H1 (cell line): ENCODE measurements around the gene EPYC. TPM values are rescaled to one million over a fixed set of nuclear protein-coding genes. Genes with fewer than 3 reads are reported as not detected.

Source experiments
- CTCF ChIA-PET: fragments of 300-600 bp; sonication (Branson Sonifier 250); formaldehyde crosslinking; loops from one replicate; lab custom pipeline; 2021; ENCODE audit not compliant: partially characterized antibody; lab: Charles Lee
- POLR2A ChIA-PET: fragments of 300-600 bp; sonication (Branson Sonifier 250); formaldehyde crosslinking; loops from one replicate; lab custom pipeline; 2021; ENCODE audit warnings: inconsistent platforms; ENCODE audit not compliant: partially characterized antibody; lab: Charles Lee
- DNase-seq, 2 experiments: peaks; one replicate each; pipeline versions ENCODE4 v3.0.0 to v3.0.0-alpha.2; 2010 to 2022; ENCODE audit warnings: low spot score in 2 of 2, low read depth in 1 of 2, mixed read lengths in 1 of 2
- FAIRE-seq: peaks from 2 replicates; lab custom pipeline; 2011; peaks lifted over from hg19 to GRCh38; lab: Jason Lieb, UNC
- H2AFZ ChIP-seq: 2 replicates; pipeline ENCODE4 v1.8.1; 2012; ENCODE audit warnings: low read length, inconsistent platforms
- H2AK5ac ChIP-seq: 2 replicates; pipeline ENCODE4 v1.6.1; 2013; ENCODE audit warnings: low read depth, low read length
- H2BK120ac ChIP-seq: replicated peaks from 2 replicates; pipeline ENCODE3; 2013; ENCODE audit warnings: low read depth, low read length, inconsistent platforms
- H2BK12ac ChIP-seq: 2 replicates; pipeline ENCODE4 v1.6.1; 2013; ENCODE audit warnings: low read depth, low read length
- H2BK15ac ChIP-seq: 2 replicates; pipeline ENCODE4 v1.6.1; 2013; ENCODE audit warnings: low read length
- H2BK20ac ChIP-seq: 2 replicates; pipeline ENCODE4 v1.6.1; 2013; ENCODE audit warnings: low read length
- H2BK5ac ChIP-seq: 2 replicates; pipeline ENCODE4 v1.6.1; 2013; ENCODE audit warnings: low read depth, low read length
- H3K14ac ChIP-seq: 2 replicates; pipeline ENCODE4 v1.6.1; 2013; ENCODE audit warnings: inconsistent platforms; ENCODE audit not compliant: insufficient read length
- H3K18ac ChIP-seq: 2 replicates; pipeline ENCODE4 v1.6.1; 2013; ENCODE audit warnings: low read length; ENCODE audit errors: extremely low read depth
- H3K23ac ChIP-seq: 2 replicates; pipeline ENCODE4 v1.6.1; 2013; ENCODE audit warnings: inconsistent platforms; ENCODE audit not compliant: insufficient read length
- H3K23me2 ChIP-seq: 2 replicates; pipeline ENCODE4 v1.6.1; 2013; ENCODE audit warnings: low read depth, low read length
- H3K27ac ChIP-seq: 2 replicates; pipeline ENCODE4 v1.6.1; 2011; ENCODE audit warnings: low read depth, low read length, inconsistent platforms
- H3K27me3 ChIP-seq, 4 experiments: replicated peaks in 1 of 4; 1 replicate in 1 of 4; 2 replicates in 3 of 4; pipeline versions ENCODE4 v1.6.1 to v1.8.1; 2011 to 2013; ENCODE audit warnings: low read length in 3 of 4, mild to moderate bottlenecking in 3 of 4, inconsistent platforms in 2 of 4, mixed read lengths in 2 of 4, moderate library complexity in 1 of 4; ENCODE audit not compliant: control insufficient read depth in 3 of 4, insufficient read depth in 3 of 4; ENCODE audit errors: extremely low read depth in 1 of 4
- H3K36me3 ChIP-seq, 4 experiments: 2 replicates each; pipeline versions ENCODE4 v1.6.1 to v1.8.1; 2011 to 2013; ENCODE audit warnings: mild to moderate bottlenecking in 4 of 4, low read length in 3 of 4, moderate library complexity in 2 of 4, control low read depth in 1 of 4, inconsistent platforms in 1 of 4; ENCODE audit not compliant: insufficient read depth in 4 of 4, control insufficient read depth in 2 of 4
- H3K4ac ChIP-seq: replicated peaks from 2 replicates; pipeline ENCODE3; 2013; ENCODE audit warnings: low read length, low read depth, mixed read lengths, inconsistent platforms; ENCODE audit not compliant: insufficient read length
- H3K4me1 ChIP-seq, 4 experiments: replicated peaks in 1 of 4; 1 replicate in 1 of 4; 2 replicates in 3 of 4; pipeline versions ENCODE4 v1.6.1 to v1.8.1; 2011 to 2013; ENCODE audit warnings: low read length in 3 of 4, inconsistent platforms in 2 of 4, mixed read lengths in 1 of 4; ENCODE audit not compliant: insufficient read depth in 4 of 4, control insufficient read depth in 3 of 4
- H3K4me2 ChIP-seq, 2 experiments: 2 replicates each; pipeline versions ENCODE4 v1.6.1 to v1.8.1; 2011 to 2013; ENCODE audit warnings: low read depth in 2 of 2, low read length in 2 of 2, control low read depth in 1 of 2, inconsistent platforms in 1 of 2, mild to moderate bottlenecking in 1 of 2; ENCODE audit not compliant: insufficient read depth in 1 of 2
- H3K4me3 ChIP-seq, 4 experiments: fragments of 200-600, 300-600 bp in 1 of 4; sonication (generic), shearing (Covaris generic), sonication (Bioruptor Twin) in 1 of 4; 2 replicates each; pipeline versions ENCODE4 v1.5.1 to v1.8.1; 2011 to 2016; ENCODE audit warnings: low read length in 4 of 4, low read depth in 3 of 4, control low read depth in 2 of 4, inconsistent platforms in 2 of 4, mild to moderate bottlenecking in 2 of 4, mixed read lengths in 1 of 4, moderate library complexity in 1 of 4; ENCODE audit not compliant: insufficient read depth in 2 of 4; ENCODE audit errors: extremely low read depth in 1 of 4
- H3K56ac ChIP-seq: replicated peaks from 2 replicates; pipeline ENCODE3; 2013; ENCODE audit warnings: low read depth, mild to moderate bottlenecking, mixed read lengths, low read length, inconsistent platforms; ENCODE audit not compliant: insufficient read length
- H3K79me1 ChIP-seq: 2 replicates; pipeline ENCODE4 v1.6.1; 2013; ENCODE audit warnings: low read depth, low read length, control low read depth
- H3K79me2 ChIP-seq, 2 experiments: 2 replicates each; pipeline versions ENCODE4 v1.6.1 to v1.8.1; 2012 to 2013; ENCODE audit warnings: low read length in 2 of 2, mild to moderate bottlenecking in 2 of 2, inconsistent platforms in 1 of 2; ENCODE audit not compliant: insufficient read depth in 2 of 2, control insufficient read depth in 1 of 2
- H3K9ac ChIP-seq, 4 experiments: replicated peaks in 1 of 4; 1 replicate in 1 of 4; 2 replicates in 3 of 4; pipeline versions ENCODE4 v1.6.1 to v1.8.1; 2011 to 2013; ENCODE audit warnings: low read depth in 3 of 4, low read length in 3 of 4, control low read depth in 2 of 4, mild to moderate bottlenecking in 2 of 4, moderate library complexity in 2 of 4, inconsistent platforms in 1 of 4; ENCODE audit errors: extremely low read depth in 1 of 4
- H3K9me3 ChIP-seq, 2 experiments: 2 replicates each; pipeline versions ENCODE4 v1.6.1 to v1.8.1; 2012 to 2013; ENCODE audit warnings: mild to moderate bottlenecking in 2 of 2, moderate library complexity in 2 of 2, control low read depth in 1 of 2, inconsistent platforms in 1 of 2, low read depth in 1 of 2, low read length in 1 of 2, mixed read lengths in 1 of 2; ENCODE audit not compliant: insufficient read depth in 2 of 2
- H4K20me1 ChIP-seq, 2 experiments: replicated peaks in 1 of 2; 2 replicates each; pipeline versions ENCODE3 to v1.8.1; 2011 to 2013; ENCODE audit warnings: inconsistent platforms in 2 of 2, low read length in 2 of 2, mild to moderate bottlenecking in 1 of 2; ENCODE audit not compliant: insufficient read depth in 2 of 2, control insufficient read depth in 1 of 2
- H4K5ac ChIP-seq: 2 replicates; pipeline ENCODE4 v1.6.1; 2013; ENCODE audit warnings: low read length, low read depth, mixed read lengths, inconsistent platforms; ENCODE audit not compliant: insufficient read length
- H4K8ac ChIP-seq: 2 replicates; pipeline ENCODE4 v1.8.0; 2013; ENCODE audit warnings: mild to moderate bottlenecking, moderate library complexity, low read length, inconsistent platforms; ENCODE audit not compliant: insufficient read depth; ENCODE audit errors: extremely low read depth
- H4K91ac ChIP-seq: replicated peaks from 2 replicates; pipeline ENCODE3; 2013; ENCODE audit warnings: low read length, mixed read lengths, inconsistent platforms; ENCODE audit not compliant: insufficient read length
- BRCA1 ChIP-seq: IDR thresholded peaks from 2 replicates; pipeline ENCODE4 v1.6.1; 2012; ENCODE audit warnings: low read depth, low read length, improper control_type of control experiment
- WGBS, 2 experiments: shearing (Covaris generic) in 1 of 2; methylation state at CpG; one replicate each; pipeline versions ENCODE4 v1.1.6 to v1.1.7; 2013 to 2015; ENCODE audit warnings: low lambda C conversion rate in 2 of 2, mixed read lengths in 2 of 2, inconsistent platforms in 1 of 2, low coverage in 1 of 2, missing lambda C conversion rate in 1 of 2; ENCODE audit not compliant: insufficient replicate concordance in 2 of 2, insufficient coverage in 1 of 2, insufficient read length in 1 of 2; ENCODE audit errors: extremely low coverage in 1 of 2, missing lambda C conversion rate in 1 of 2; 5-methylcytosine and 5-hydroxymethylcytosine counted together
- polyA plus RNA-seq, 7 experiments: library from polyadenylated mRNA; depleted of rRNA in 3 of 7; stranded (reverse) in 5 of 7; unstranded in 2 of 7; fragments of >200 nt in 5 of 7; fragments of 200-250 nt in 2 of 7; gene quantifications; 1 replicate in 5 of 7; 2 replicates in 1 of 7; 4 replicates in 1 of 7; pipeline versions ENCODE4 v1.2.1 to v1.2.3, GENCODE V29; 2011 to 2013; ENCODE audit warnings: missing spikeins in 2 of 7, mixed read lengths in 2 of 7
- total RNA-seq: library from RNA; stranded (reverse); fragmentation: NEBNext Ultra II Directional; extraction: Animal tissue kit (Norgen Biotek cat#: 25700); gene quantifications from 2 replicates; pipeline ENCODE4 v1.2.1, GENCODE V29; 2021

EPYC gene
- total and polyA plus RNA-seq, 2 of the 8 experiments (the other 6 are each of a cell fraction or from before 2014, with no cell fraction given): not detected

DNA sequence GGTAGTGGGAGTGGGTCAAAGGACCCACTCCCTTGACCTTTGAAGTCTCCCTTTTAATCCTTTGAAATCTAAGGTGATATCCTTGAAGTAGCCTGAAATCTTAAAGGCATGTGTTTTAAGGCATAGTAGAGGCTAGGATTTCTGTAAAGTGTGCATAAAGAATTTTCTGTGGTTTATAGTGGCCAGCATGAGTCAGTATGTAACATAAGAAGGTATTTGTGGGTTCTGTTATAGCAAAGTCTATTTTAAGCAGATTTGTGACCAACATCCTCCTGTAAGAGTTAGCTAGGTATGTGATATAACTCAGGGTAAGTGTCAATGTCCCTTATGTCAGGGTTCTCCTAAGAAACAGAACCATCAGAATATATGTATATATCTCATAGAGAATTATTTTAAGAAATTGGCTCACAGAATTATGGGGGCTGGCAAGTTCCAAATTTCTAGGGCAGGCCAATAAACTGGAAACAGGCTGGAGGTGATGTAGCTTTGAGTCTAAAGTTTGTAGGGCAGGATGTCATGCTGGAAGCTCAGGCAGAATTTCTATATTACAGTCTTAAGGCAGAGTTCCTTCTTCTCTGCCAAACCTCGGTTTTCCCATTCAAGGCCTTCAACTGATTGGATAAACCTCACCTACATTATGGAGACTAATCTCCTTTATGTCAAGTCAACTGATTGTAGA is 18.7 kb upstream of the EPYC start:
- no peaks in the 10 kb centered on the region for H3K4me1 ChIP-seq
- H3K36me3 ChIP-seq: no peaks in the 10 kb centered on the region
- H4K20me1 ChIP-seq: no peaks in the 10 kb centered on the region
- no peak overlapping the region for H3K18ac ChIP-seq
- no peak overlapping the region for H2AFZ ChIP-seq
- ChIA-PET POLR2A (no interaction called here), CTCF (interaction anchor here (0.6 to 1.5 kb wide), 2 partner anchors 8 to 44 kb away, joined by 3 read pairs; no protein-coding TSS in a partner anchor)
- no peak overlapping the region for H3K27ac ChIP-seq
- H3K4me3 ChIP-seq: no peak overlapping the region
- H3K23me2 ChIP-seq: no peaks in the 10 kb centered on the region
- no peak overlapping the region for H2BK20ac ChIP-seq
- no peaks in the 10 kb centered on the region for H3K27me3 ChIP-seq
- no peaks in the 10 kb centered on the region for H3K79me1 ChIP-seq
- H4K91ac ChIP-seq: no peak overlapping the region
- H4K5ac ChIP-seq: no peak overlapping the region
- H3K23ac ChIP-seq: no peak overlapping the region
- H3K4me2 ChIP-seq: no peak overlapping the region
- H2BK15ac ChIP-seq: no peak overlapping the region
- no peaks in the 10 kb centered on the region for H3K79me2 ChIP-seq
- DNase-seq: no peak
- no peak overlapping the region for H3K4ac ChIP-seq
- no peak overlapping the region for H3K9ac ChIP-seq
- H2AK5ac ChIP-seq: no peak overlapping the region
- H4K8ac ChIP-seq: no peak overlapping the region
- FAIRE-seq: no peak
- H2BK12ac ChIP-seq: no peak overlapping the region
- 94% methylated on average over 1 of the region's 1 CpG; no CpG with 5 or more reads in 1 of the 2 experiments for WGBS, 2 experiments
- no peaks in the 10 kb centered on the region for H3K9me3 ChIP-seq
- H2BK120ac ChIP-seq: no peak overlapping the region
- TF ChIP-seq BRCA1: no peak
- no peak overlapping the region for H3K14ac ChIP-seq
- no peak overlapping the region for H3K56ac ChIP-seq
- no peak overlapping the region for H2BK5ac ChIP-seq
